Mesothelial cell of epicardium (in vitro differentiated cells): Measurements from ENCODE around the gene EEF2. TPM values are rescaled to one million over a fixed set of nuclear protein-coding genes. Genes with fewer than 3 reads are reported as not detected.
A peak's percentile ranks its signal among the peaks of the same experiment; 100 is the strongest.

ENCODE experiments used
- DNase-seq, 2 experiments: peaks; one replicate each; pipeline ENCODE4 v3.0.0; 2021; ENCODE audit warnings: low spot score in 2 of 2; ENCODE audit not compliant: unreplicated experiment in 2 of 2
- H3K27ac Mint-ChIP-seq: 2 replicates; pipeline ENCODE4 v1.8.0; 2021; ENCODE audit warnings: mixed read lengths
- H3K27me3 Mint-ChIP-seq: 2 replicates; pipeline ENCODE4 v1.8.0; 2021; ENCODE audit warnings: low read depth, mixed read lengths
- H3K36me3 Mint-ChIP-seq: 2 replicates; pipeline ENCODE4 v1.8.0; 2021; ENCODE audit warnings: mixed read lengths
- H3K4me1 Mint-ChIP-seq: 2 replicates; pipeline ENCODE4 v1.8.0; 2021; ENCODE audit warnings: mixed read lengths
- H3K4me3 Mint-ChIP-seq: 2 replicates; pipeline ENCODE4 v1.8.0; 2021; ENCODE audit warnings: mild to moderate bottlenecking, moderate library complexity, mixed read lengths
- H3K9me3 Mint-ChIP-seq: 2 replicates; pipeline ENCODE4 v1.8.0; 2021; ENCODE audit warnings: mixed read lengths
- total RNA-seq: library from RNA; stranded (reverse); gene quantifications from 3 replicates; pipeline ENCODE4 v1.2.1, GENCODE V29; 2021
- TF ChIP-seq, protein P1 (sequence below): fragments of 200-600 bp; sonication (generic); IDR thresholded peaks from one replicate; pipeline ENCODE4 v1.5.0; 2021; ENCODE audit warnings: antibody characterized with exemption; ENCODE audit not compliant: unreplicated experiment

The EEF2 gene
- total RNA-seq, 1 donor from 2014 or later, result 2,808 TPM

DNA sequence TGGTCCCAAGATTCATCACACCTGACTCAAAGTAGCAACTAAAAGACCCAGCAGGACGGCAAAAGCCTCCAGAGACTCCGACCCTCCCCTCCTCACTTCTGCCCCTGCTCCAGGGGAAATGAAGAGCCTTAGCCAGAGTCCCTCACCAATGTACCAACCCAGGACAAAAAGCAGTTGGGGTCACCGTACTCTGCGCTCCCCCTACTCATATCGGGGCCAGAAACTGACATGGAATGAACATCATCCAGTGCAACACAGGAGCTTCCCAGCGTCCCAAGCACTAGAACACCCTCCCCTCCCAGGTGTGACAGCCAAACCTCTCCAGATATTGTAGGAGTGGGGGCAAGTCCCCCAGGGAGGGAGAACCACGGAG lies 1.7 kb downstream of the EEF2 start:
- Mint-ChIP-seq H3K27me3 (peaks cover 4% of the 10 kb centered on the region), H3K27ac (peak overlapping the region; percentile 99), H3K36me3 (peaks cover 32% of the 10 kb centered on the region), H3K4me1 (peaks cover 39% of the 10 kb centered on the region), H3K4me3 (peak overlapping the region; percentile 99), H3K9me3 (no peaks in the 10 kb centered on the region)
- no peak for DNase-seq
- TF ChIP-seq, protein P1, sequence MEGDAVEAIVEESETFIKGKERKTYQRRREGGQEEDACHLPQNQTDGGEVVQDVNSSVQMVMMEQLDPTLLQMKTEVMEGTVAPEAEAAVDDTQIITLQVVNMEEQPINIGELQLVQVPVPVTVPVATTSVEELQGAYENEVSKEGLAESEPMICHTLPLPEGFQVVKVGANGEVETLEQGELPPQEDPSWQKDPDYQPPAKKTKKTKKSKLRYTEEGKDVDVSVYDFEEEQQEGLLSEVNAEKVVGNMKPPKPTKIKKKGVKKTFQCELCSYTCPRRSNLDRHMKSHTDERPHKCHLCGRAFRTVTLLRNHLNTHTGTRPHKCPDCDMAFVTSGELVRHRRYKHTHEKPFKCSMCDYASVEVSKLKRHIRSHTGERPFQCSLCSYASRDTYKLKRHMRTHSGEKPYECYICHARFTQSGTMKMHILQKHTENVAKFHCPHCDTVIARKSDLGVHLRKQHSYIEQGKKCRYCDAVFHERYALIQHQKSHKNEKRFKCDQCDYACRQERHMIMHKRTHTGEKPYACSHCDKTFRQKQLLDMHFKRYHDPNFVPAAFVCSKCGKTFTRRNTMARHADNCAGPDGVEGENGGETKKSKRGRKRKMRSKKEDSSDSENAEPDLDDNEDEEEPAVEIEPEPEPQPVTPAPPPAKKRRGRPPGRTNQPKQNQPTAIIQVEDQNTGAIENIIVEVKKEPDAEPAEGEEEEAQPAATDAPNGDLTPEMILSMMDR, result no peak

DNA sequence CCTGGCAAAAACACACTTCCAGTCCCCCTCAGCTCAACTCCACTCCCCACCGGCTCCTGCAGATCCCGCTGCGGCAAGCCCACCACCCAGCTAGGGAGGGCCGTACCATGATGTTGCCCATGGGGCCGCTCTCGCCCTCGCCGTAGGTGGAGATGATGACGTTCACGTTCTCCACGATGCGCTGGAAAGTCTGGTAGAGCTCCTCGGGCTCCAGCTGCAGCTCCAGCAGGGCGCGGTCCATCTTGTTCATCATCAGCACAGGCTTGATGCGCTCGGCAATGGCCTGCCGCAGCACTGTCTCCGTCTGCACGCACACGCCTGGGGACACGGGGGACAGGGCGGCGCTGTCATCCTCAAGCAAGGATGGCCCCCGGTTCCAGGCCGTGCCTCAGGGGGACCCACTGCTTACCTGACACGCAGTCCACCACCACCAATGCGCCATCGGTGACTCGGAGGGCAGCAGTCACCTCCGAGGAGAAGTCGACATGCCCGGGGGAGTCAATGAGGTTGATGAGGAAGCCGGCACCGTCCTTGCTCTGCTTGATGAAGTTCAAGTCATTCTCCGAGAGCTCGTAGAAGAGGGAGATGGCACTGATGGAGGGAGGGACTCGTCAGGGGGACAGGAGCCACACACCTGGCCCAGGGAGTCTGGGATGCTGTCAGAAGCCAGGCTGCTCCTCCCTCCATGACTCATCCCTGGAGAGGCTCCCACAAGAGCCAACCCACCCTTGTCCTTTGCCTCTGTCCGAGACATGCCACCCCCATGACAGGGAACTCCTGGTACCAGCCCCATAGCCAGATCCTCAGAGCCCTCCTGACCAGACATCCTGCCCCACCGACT lies 2.3 kb downstream of the EEF2 start:
- Mint-ChIP-seq H3K27ac (peak overlapping the region; percentile 99), H3K9me3 (no peaks in the 10 kb centered on the region), H3K36me3 (peaks cover 35% of the 10 kb centered on the region), H3K4me3 (peak overlapping the region; percentile 99), H3K27me3 (peaks cover 4% of the 10 kb centered on the region), H3K4me1 (peaks cover 39% of the 10 kb centered on the region)
- TF ChIP-seq, protein P1, result no peak
- DNase-seq, result no peak

DNA sequence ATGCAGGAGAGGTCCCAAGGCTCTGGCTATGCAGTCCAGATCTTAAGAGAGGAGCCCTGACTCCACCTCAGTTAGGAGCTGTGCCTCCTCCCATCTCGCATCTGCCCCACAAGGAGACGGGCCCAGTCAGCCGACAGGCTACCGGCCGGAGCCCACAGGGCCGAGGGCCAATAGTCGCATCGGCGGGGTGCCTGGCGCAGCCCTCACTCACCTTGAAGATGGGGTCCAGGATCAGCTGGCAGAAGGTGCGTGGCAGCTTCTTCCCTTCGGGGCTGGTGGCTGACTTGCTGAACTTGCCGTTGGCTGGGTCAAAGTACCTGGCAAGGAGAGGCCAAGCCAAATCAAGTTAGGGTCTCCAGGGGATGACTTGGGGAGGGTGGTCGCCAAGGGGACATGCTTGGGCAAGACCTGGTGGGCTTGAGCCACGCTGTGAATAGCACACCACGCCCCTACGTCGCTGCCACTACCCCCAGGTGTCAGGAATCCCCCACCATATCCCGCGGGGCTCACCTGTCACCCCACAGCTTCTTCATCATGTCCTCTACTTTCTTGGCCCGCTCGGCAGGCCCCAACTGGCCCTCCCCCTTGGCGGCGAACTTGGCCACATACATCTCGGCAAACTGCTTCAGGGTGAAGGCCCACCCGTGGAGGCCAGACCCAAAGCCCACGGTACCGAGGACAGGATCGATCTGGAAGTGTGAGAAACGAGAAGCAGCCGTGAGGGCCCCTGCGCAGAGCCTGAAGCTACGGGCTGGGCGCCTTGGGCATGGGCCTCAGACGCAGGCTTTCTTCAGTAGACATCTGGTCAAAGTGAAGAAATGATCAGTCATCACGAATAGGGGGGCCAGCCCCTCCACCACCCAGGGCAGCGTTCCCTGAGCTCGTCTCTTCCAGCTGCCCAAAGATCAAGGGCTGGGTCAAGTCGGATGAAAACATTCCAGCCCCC lies 3.3 kb downstream of the EEF2 start:
- Mint-ChIP-seq H3K36me3 (peaks cover 37% of the 10 kb centered on the region), H3K4me1 (peaks cover 35% of the 10 kb centered on the region), H3K27me3 (peaks cover 2% of the 10 kb centered on the region), H3K4me3 (peak overlapping the region; percentile 99), H3K9me3 (no peaks in the 10 kb centered on the region), H3K27ac (peak overlapping the region; percentile 66)
- DNase-seq, result no peak
- TF ChIP-seq, protein P1, result no peak

DNA sequence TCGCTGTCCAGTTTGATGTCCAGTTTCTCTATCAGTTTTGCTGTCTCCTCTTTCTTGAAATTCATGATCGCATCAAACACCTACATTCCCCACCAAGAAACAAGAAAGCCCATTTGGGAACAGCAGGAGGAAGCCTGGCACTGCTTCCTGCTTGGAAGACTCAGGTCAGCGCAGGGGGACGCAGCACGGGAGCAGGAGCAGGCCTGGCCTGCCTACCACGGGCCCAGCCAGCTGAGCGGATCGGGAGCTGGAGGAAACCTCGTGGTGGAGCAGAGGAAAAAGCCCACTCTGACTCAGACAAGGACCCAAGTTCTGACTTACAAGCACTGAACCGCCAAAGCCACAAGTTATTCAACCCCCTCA lies 3.9 kb downstream of the EEF2 start:
- H3K36me3 Mint-ChIP-seq, result peaks cover 37% of the 10 kb centered on the region
- H3K9me3 Mint-ChIP-seq, result no peaks in the 10 kb centered on the region
- no peaks in the 10 kb centered on the region for H3K27me3 Mint-ChIP-seq
- H3K4me3 Mint-ChIP-seq, result peak overlapping the region; percentile 26
- H3K27ac Mint-ChIP-seq, result peak overlapping the region; percentile 31
- TF ChIP-seq, protein P1, result no peak
- no peak for DNase-seq
- peaks cover 29% of the 10 kb centered on the region for H3K4me1 Mint-ChIP-seq

DNA sequence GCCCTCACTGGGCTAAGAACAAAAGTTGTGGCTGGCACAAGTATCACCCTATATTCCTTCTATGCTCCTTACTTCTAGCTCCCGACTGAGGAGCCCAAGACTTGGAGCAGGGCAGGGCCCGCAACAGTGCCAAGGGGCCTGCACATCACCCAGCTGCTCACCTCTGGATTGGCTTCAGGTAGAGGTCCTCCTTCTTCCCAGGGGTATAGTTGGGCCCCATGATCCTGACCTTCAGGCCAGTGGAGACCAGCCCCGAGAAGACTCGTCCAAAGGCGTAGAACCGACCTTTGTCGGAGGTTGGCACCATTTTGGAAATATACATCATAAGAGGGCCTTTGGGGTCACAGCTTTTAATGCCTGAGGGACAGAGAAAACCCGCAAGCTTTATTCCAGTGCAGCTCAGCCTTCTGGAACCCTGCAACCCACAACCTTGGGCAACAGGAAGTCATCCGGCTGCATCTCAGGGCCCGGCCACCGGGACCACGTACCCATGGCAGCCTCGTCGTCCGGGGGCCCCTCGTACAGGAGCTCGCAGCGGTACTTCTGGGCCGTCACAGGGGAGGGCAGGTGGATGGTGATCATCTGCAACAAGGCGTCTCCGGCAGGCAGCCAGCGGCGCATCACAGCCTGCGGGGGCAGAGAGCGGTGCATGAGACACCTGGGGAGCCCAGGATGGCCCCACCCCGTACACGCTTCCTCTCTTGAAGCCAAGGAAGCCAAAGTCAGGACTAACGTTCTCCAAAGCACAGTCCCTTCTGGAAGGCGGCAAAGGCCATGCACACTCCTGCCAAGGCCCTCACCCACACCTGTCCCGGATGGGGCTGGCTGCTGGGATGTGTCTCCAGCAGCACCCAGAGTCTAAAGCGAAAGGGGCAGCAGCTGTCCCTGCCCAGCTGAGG lies 4.7 kb downstream of the EEF2 start:
- TF ChIP-seq, protein P1, result no peak
- DNase-seq, result no peak
- no peaks in the 10 kb centered on the region for H3K9me3 Mint-ChIP-seq
- no peak overlapping the region for H3K27ac Mint-ChIP-seq
- H3K4me3 Mint-ChIP-seq, result no peak overlapping the region
- peaks cover 24% of the 10 kb centered on the region for H3K4me1 Mint-ChIP-seq
- H3K36me3 Mint-ChIP-seq, result peaks cover 40% of the 10 kb centered on the region
- no peaks in the 10 kb centered on the region for H3K27me3 Mint-ChIP-seq
